Stimulated activated CD4-positive, alpha-beta T cell treated with anti-CD3 and anti-CD28 coated beads, Interleukin-15, amount 100 ng/mL, for 1 hour (primary cell): ENCODE measurements around the gene FAM200C.
A peak's percentile ranks its signal among the peaks of the same experiment; 100 is the strongest.

Experiments
- DNase-seq, 2 donors: peaks; one replicate each; pipeline ENCODE4 v3.0.0-alpha.2; 2020; ENCODE audit warnings: low read depth in 1 of 2, low spot score in 1 of 2

Gene FAM200C

DNA sequence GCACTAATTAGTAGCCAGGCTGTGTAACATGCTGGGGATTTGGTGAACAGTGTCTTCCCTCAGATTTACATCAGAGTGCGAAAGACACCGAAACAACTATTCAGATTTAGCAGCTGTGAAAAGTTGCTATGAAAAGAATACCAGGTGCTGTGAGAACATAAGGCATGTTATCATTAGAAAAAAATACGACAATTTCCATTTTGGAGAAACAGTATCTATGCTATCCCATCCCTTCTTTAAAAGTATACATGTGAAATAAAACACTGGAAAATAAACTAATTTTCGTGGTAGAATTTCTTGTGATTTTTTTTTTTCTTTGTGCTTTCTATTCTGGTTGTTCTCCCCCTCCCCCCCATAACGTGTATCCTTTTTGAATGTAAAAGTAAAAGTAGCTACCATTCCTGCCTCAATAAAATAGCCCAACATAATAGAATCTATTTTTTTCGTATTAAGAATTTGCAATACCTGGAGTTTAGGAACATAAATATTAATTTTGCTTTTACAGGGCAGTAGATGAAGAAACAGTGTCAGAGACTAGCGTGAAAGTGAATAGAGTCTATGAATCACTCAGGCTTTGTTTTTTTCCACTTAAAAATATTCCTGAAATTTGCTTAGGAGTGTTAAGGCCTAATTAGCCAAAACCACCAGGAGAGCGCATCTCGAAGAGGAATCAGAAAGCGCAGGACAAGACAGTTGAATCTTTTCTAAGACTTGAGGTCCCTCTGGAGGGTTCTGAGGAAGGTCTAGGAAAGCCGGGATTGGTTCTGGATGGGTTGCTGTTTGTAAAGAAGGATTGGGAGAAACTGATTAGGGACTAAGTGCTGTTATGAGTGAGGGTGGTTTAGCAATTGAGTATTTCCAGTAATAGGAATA is 19.8 kb upstream of the FAM200C start:
- DNase-seq: no peak

GRCh38 chr5:160418561-160419457 is 19.0 kb upstream of the FAM200C start, which contains the start of gene SLU7:
TSS of gene SLU7 (minus strand) at chr5:160419081. CDS start at chr5:160415294, 3,787 bp downstream.
- DNase-seq: peak; percentile 81 to 89

DNA sequence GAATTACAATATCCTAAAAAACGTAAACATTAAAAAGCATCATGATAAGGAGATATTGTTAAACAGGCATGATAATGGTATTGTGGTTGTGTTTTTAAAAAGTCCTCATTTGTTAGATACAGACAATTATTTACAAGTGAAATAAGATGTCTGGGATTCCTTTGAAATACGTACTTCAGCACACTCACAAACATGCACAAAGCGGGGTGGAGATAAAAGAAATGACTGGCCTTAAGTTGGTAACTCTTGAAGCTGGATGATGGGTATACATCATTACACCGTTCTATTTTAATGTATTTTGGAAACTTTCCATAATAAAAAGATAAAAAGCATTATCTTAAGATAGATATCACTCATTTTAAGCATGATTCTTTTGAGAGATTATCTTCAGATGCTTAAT is 1.0 kb downstream of the FAM200C start:
- no peak for DNase-seq

- no peak for DNase-seq
These were observed 2.4 kb downstream of the FAM200C start for GRCh38 chr5:160397492-160397891.

GRCh38 chr5:160395111-160395510 is 4.7 kb downstream of the FAM200C start:
- no peak for DNase-seq

GRCh38 chr5:160390787-160391696 is 8.8 kb downstream of the FAM200C start:
- no peak for DNase-seq

GRCh38 chr5:160387445-160387844 is 12.4 kb downstream of the FAM200C start:
- no peak for DNase-seq

GRCh38 chr5:160385496-160385895 is 14.4 kb downstream of the FAM200C start:
- DNase-seq: no peak

DNA sequence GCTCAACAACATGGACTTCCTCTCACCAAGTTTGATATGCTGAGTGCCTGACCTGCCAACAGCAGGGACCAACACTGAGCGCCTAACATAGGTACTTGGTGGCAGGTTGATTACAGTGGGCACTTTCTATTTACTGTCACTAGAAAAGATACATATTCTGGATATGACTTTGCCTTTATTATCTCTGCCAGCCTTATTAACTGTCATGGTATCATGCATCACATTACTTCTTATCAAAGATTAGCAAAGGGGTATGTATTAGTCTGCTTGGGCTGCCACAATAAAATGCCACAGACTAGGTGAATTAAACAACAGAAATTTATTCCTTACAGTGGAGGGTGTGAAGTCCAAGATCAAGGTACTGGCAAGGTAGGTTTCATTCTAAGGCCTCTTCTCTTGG is 15.2 kb downstream of the FAM200C start:
- no peak for DNase-seq

- DNase-seq: no peak
These were observed 17.5 kb downstream of the FAM200C start for GRCh38 chr5:160382346-160382745.

DNA sequence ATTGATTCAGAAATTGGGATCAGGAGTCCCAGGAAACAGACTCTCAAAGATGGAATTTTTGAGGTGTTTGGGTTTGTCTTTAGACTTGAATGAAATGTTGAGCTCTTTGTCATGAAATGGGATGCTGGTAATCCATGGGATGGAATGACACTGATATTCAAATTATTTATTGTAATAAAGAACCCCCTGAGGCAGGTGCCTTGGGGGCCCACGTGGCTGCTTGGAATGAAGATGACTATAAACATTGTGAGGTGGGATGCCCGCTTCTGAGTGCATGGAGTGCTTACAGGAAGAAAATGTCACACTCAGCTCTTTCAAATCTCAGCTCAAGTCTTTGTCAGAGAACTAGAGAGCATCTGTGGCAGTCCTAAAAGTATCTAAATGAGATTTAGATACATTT is 19.8 kb downstream of the FAM200C start:
- DNase-seq: no peak

DNA sequence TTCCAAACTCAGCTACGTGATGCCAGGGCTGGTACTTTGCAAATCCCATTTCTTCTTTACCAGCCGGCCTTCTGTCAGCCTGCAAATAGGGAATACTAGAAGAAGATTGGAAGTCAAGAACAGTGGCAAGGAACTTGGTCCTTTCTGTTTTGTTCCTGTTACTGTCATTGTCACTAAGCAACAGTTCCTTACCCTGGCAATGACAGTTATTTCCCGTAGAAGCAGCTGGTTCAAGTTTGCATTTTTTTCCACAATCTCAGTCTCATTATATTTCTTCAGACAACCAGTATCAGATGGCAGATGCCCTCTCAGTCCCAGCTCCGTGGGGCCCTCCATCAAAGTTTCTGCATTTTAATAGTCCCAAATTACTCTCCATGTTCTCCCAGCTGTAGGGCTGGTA is 20.3 kb downstream of the FAM200C start:
- no peak for DNase-seq

DNA sequence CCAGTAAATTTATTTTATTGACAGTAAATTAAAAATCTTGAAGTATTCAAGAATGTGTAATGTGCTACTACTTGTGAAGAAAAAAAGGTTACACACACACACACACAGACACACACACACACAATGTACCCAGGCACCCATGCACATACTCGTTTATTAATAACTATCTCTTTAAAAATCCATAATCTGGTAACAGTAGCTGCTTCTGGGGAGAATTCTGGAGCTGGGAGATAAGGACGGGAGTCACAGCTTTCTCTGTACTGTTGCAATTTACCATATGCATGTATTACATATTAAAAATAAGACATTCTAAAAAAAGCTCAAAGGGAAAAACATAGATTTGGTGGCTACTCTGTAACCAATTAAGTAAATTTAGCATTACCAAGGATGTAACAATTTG is 21.5 kb downstream of the FAM200C start:
- DNase-seq: no peak

- no peak for DNase-seq
These were observed 22.2 kb downstream of the FAM200C start for GRCh38 chr5:160377651-160378050.

GRCh38 chr5:160376416-160376815 is 23.4 kb downstream of the FAM200C start:
- no peak for DNase-seq

GRCh38 chr5:160375701-160376100 is 24.2 kb downstream of the FAM200C start:
- DNase-seq: no peak

DNA sequence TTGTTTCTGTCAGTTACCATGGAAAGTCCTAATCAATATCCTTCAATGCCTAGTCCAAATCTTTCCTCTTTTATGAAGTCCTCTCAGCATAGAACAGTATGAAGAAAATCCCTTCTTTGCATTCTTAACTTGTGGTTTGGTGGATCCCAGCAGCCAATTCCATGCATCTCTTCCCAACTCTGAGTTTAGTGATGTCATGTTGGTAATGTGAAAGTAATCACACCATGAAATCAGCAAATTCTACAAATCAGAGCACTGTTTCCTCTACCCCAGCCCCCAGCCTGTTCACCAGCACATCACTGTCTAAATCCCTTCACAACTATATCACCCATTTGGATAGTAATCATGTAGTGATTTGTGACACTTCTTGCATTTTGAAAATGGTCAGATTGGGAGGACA is 24.7 kb downstream of the FAM200C start:
- DNase-seq: no peak

DNA sequence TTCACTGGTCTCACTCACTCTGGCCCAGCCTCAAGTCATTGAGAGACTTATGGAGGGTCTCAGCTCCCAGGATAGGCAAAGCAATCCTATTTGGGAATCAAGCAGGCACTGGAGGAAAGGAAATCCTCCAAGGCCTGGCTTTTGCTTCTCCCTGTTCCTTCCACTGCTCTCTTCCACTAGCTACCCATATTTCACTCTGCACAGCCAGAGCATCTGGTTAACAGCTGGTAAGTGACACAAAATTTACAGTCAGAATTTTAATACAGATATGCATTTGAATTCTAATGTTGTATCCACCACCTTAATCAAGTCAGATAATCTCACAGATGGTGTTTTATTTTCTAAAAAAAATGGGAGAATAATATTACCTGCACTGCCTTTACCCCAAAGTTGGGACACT is 28.6 kb downstream of the FAM200C start:
- DNase-seq: no peak

DNA sequence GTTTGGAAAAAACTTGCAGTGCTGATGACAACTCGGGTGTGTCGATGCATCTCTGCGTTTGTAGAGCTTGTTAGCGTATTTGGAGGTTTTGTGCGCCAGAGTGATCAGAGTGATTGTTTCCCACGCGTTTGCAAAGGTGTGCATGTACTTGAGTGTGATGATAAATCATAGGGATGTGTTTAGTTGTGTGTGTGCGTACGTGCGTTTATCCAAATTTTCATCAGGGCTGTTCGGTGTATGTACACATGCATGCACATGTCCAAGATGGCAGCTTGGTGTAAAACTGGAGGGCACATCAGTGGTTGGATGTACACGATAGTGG is 29.2 kb downstream of the FAM200C start:
- DNase-seq: no peak

GRCh38 chr5:160369990-160370712 is 29.7 kb downstream of the FAM200C start, which contains the start of gene C1QTNF2:
TSS of gene C1QTNF2 (minus strand) at chr5:160370626. CDS start at chr5:160355011, 15,615 bp downstream.
- no peak for DNase-seq
